Testis (tissue), 2 donors: ENCODE measurements around the gene TMEM223.

Source experiments
- CTCF ChIP-seq, 3 experiments: fragments of 450-650 bp in 2 of 3; fragments of 200-600 bp in 1 of 3; sonication (generic) in 1 of 3; IDR thresholded peaks; one replicate each; pipeline ENCODE4 v1.5.1; 2016 to 2019; ENCODE audit warnings: antibody characterized with exemption in 3 of 3, mild to moderate bottlenecking in 2 of 3, moderate library complexity in 1 of 3
- POLR2A ChIP-seq: fragments of 450-650 bp; IDR thresholded peaks from one replicate; pipeline ENCODE4 v1.6.1; 2017; ENCODE audit warnings: antibody characterized with exemption, mild to moderate bottlenecking, moderate library complexity

GRCh38 chr11:62752994-62753735, 38.6 kb downstream of the TMEM223 start:
- TF ChIP-seq CTCF (IDR thresholded peaks at IDR 0.05) (no peak), POLR2A (no peak)
